Glomerular visceral epithelial cell (primary cell): ENCODE data around the gene GRWD1.
A peak's percentile ranks its signal among the peaks of the same experiment; 100 is the strongest.
"Not testable (repeated sequence)": the region's sequence is repeated elsewhere in the genome, so short reads cannot be mapped to it uniquely, and the experiment has no call there.

Experiments
- DNase-seq: peaks from one replicate; pipeline ENCODE4 v3.0.0-alpha.2; 2016; ENCODE audit errors: extremely low spot score

The GRWD1 gene

GRCh38 chr19:48479686-48480085 is 33.9 kb downstream of the GRWD1 start:
- DNase-seq: no peak

- no peak for DNase-seq
Observed at GRCh38 chr19:48480183-48480557, 34.4 kb downstream of the GRWD1 start.

- DNase-seq: no peak
Observed at GRCh38 chr19:48480558-48481500, 35.0 kb downstream of the GRWD1 start.

- DNase-seq: no peak
Observed at GRCh38 chr19:48481846-48482639, 36.3 kb downstream of the GRWD1 start.

GRCh38 chr19:48483301-48483700 is 37.5 kb downstream of the GRWD1 start:
- no peak for DNase-seq

GRCh38 chr19:48484247-48484893 is 38.6 kb downstream of the GRWD1 start:
- DNase-seq: no peak

GRCh38 chr19:48484931-48485612 is 39.3 kb downstream of the GRWD1 start:
- DNase-seq: no peak

- DNase-seq: not testable (repeated sequence)
Observed at GRCh38 chr19:48486706-48487105, 40.9 kb downstream of the GRWD1 start.

GRCh38 chr19:48487544-48487943 is 41.8 kb downstream of the GRWD1 start:
- no peak for DNase-seq

GRCh38 chr19:48487948-48488347 is 42.2 kb downstream of the GRWD1 start:
- DNase-seq: peak; percentile 90

- not testable (repeated sequence) for DNase-seq
Observed at GRCh38 chr19:48488478-48488877, 42.7 kb downstream of the GRWD1 start.

- DNase-seq: peak; percentile 73
Observed at GRCh38 chr19:48489608-48490216, 43.9 kb downstream of the GRWD1 start.

GRCh38 chr19:48490981-48491792 is 45.4 kb downstream of the GRWD1 start:
- DNase-seq: peak; percentile 57

GRCh38 chr19:48491793-48492123 is 46.0 kb downstream of the GRWD1 start:
- no peak for DNase-seq

GRCh38 chr19:48492925-48493717 is 47.3 kb downstream of the GRWD1 start:
- DNase-seq: peak; percentile 89

- no peak for DNase-seq
Observed at GRCh38 chr19:48493718-48494401, 48.1 kb downstream of the GRWD1 start.

GRCh38 chr19:48495396-48495795 is 49.6 kb downstream of the GRWD1 start:
- no peak for DNase-seq

- DNase-seq: no peak
Observed at GRCh38 chr19:48496959-48497727, 51.4 kb downstream of the GRWD1 start.
